ENCODE results near the gene KRT73. TPM values are rescaled to one million over a fixed set of nuclear protein-coding genes. Genes with fewer than 3 reads are reported as not detected.

The KRT73 gene
- total RNA-seq, 1 donor from 2014 or later, result not detected

DNA sequence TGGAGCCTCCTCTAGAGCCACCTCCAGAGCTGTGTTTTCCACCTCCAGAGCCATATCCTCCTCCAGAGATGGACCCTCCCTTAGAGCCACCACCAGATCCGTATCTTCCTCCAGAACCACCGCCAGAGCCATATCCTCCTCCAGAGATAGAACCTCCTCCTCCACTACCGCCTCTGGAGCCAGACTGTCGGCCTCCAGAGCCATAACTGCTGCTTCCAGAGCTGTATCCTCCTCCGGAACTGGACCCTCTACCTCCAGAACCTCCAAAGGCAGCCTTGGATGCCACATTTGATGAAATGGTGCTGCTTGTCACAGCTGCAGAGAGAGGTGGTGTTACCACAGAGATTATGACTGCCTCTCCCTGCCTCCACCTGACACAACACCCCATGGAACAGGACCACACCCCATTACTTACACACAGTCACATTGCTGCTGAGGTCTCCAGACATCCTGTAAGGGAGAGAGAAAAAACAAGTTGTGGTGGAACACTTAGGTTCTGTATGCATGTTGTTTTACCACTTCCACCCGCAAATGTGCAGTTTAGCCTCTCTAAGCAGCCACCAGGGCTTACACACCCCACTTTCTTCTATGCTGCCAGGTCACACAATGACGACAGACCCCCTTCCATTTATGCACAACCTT, 26.9 kb upstream of the KRT73 start:
- no peak for DNase-seq

DNA sequence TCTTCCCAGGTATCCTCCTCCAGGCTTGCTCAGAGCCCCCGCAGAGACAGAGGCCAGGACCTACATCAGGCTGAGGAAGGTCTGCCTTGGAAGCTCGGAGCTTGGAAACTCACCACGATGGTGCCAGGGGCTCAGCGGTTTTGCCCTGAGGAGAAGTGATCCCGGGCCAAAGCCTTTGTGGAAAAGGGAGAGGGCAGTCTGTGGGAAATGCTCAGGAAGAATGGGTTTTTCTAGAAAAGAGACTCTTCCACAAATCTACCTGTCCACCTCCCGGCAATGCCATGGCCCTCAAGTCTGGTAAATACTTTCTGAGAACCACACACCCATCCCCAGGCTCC, 25.7 kb upstream of the KRT73 start:
- DNase-seq, result no peak

DNA sequence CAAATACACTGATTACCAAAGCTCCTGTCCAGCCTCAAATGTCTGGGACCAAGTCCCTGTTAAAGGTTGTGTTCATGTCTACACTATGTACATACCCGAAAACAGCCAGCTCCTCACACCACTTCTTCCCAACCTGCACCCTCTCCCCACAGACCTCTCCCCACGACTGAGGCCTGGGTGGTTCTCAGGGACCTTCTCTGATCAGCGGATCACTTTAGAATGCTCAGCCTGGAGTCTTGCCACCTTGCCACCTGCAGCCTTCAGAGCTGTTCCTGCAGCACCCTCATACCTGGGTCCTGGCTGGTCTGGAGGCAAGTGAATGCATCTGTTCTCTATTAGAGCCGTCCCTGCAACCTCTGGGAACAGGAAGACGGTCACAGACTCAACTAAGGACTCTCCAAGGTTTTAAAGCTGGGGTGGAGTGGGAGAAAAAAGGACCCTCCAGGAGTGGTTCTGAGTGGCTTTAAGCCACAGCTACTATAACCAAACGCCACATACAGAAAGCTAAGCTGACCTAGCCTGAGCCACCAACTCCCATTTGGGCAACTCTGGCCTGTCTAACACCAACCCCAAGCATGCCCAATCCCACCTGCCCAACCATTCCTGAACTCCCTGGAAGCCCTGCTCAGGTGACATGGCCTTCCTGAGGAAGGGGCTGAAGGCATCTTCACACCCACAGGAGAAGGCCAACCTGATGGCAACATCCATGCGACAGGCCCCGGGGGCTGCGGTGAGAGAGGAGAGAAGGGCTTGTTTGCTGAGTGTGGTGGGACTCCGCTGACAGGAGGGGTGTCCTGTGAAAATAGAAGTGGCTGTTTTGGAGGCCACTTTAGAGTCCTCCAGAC, 25.1 kb upstream of the KRT73 start:
- no peak for DNase-seq

DNA sequence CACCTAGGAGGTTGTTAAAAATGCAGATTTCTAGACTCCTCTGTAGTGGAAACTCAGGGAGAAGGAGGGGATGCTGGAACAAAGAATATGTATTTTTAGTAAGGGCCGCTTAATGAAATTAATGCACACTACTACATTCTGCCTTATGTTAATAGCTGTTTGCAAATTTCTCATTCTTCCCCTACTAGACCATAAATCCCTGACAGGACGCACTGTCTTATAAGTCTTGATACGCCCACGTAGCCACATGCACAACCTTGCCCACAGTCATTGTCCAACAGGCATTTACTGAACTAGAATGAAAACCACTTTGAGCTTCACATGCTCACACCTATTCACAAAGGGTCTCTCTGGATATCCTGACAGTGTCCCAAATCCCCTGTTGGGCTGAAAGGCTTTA, 23.1 kb upstream of the KRT73 start:
- DNase-seq, result no peak

DNA sequence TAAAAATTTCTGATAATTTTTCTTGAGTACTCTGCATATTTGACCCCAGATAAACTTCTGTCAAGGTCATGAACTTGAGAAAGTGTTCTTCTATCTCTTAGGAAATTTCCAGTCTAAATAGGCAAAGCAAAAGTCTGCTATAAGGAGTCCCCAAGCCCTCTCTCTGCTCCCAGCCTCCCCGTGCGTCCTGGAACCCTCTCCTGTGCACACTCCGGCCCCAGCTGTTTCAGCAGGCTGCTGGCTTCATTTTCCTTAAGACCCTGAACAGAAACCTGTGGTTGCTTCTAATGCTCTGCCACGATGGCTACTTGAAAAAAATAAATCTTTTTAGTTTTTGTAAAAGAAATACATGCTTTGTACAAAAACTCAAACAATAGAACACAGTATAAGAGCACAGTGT, 18.9 kb upstream of the KRT73 start:
- no peak for DNase-seq

DNA sequence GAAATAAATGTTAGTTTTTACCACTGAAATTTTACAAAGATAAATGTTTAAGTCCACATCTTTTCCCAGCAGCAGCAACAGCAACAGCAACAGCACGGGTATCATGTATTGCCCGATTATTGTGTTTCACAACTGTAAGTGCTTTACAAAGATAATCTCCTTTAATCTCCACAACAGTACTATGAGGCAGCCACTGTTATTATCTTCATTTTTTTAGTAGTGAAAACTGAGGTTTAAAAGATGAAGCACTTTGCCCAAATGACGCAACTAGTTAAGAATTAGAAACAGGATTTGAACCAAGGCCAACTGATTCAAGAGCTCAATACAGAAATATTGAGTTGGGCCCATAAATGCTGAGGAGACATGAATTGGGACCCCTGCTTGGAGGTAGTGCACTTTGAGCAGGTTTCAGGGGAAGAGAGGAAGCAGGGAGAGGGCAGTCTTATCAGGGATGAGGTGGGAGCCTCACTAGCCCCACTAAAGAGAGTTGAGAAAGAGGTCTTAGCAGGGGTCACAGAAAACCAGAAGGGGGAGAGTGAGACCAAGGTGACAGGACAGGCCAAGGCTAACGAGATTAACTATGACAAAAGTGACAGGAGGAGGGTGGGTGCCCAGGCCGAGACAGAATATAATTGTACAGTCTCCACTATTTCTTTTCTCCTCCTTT, 18.4 kb upstream of the KRT73 start:
- DNase-seq, result no peak

DNA sequence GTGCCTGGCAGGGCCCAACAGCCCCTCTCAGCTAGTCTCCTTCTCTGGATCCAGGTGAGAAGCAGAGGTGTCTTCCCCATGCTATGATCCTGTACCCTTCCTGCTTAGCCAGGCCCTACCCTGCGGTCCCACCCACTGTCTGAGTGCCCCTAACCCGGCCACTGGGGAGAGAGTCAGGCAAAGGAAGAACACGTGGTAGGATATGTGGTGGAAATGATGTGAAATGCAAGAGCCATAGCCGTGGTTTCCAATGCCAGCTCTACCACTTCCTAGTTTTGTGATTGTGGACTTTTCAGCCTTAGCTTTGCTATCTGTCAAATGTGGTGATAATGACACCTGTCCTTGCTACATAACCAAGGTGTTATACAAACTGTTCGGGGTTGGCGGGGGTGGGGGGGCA, 17.8 kb upstream of the KRT73 start:
- no peak for DNase-seq

DNA sequence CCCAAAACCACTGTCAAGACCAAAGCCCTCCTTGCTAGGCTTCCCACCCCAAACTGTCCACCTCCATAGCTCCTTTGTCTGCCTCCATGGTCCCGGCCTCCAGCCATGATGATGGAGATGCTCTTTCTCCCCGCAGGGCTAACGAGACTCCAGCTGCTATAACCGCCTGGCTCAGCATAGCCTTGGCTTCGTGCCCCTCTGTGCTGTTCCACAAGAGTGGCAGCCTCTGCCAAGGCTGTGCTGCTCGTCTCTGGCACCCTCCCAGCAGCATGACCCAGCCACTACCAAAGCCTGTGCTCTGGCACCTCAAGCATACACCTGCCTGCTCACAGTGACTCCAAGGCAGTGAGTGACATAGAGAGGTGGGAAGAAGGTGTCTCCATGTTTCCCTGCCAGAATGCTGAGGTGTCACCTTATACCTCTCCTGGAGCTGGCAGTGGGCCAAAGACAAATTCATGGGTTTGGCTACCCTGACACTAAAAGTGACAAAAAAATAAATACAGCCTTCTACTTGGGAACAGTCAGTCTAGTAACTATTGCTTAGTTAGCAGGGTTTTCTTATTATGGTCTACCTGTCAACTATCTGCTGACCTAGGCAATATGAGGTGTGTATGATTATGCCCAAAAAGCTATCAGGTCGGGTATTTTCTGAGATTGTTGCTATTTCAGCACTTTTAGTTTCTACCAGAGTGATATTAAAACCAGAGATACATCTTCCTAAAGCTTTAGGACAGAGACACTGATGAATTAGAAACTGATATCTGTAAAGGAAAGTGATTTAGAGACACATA, 16.1 kb upstream of the KRT73 start:
- peak; percentile 50 for DNase-seq

DNA sequence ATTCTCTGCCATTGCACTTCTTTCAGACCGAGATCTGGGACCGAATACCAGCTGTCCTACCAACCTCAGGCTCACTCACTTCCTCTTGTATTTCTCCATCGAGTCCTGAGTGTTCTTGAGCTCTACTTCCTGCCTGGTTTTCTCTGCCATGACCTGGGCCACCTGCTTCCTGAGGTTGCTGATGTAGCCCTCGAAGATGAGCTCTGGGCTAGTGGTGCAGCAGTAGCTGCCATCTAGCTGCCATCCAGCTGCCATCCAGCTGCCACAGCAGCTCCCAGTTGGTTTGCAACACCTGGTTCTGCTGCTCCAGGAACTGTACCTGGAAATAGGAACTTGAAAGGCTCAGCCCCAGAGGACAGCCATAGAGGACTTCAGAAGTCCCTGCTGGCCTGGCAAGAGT, 15.0 kb upstream of the KRT73 start:
- no peak for DNase-seq

DNA sequence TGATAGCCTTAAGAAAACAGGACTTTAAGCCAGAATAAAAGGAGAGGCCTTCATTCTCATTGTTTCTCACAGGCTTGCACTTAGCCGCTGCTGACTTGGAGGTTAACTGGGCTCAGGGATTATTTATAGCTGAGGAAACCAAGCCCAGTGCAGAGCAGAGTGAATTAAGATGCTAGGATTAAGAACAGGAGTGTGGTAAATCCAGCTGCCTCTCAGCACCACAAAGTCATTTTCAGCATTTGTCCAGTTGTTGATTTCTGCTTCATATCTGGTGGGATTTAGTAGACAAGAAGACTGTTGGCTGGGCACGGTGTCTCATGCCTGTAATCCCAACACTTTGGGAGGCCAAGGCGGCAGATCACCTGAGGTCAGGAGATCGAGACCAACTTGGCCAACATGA, 14.3 kb upstream of the KRT73 start:
- DNase-seq, result no peak

DNA sequence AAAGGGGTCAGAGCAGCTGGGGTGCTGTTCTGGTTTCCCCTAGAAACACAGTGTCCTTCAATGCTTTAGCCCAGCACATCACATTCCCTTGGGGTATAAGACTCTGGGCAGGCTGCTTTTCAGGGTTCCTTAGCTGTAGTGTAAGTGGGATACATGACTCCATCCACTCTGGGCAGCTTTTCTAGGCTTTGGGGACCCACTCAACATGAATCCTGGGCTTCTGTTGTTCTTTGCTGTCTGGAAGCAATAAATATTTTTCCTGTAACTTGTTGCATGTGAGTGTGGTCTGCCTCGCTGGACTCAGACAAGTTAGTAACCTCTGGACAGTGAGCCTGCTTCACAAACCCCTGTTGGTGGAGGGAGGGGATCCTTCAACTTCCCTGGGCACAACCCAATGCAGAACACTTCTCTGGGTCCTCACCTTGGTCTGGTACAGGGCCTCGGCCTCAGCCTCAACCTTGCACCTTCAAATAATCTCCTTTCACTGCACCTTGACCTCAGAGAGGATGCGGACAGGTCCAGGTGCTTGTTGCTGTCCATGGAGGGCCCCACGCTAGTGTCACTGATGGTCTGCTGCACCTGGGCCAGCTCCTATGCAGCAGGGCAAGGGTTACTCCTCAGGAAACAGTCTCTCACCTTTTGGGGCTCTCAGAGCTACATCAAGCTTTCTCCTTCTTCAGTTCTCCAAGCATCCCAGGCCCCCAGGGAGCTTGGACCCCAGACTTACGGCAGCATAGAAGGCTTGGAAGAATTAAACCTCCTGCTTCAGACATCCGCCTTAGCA, 13.5 kb upstream of the KRT73 start:
- DNase-seq, result no peak

DNA sequence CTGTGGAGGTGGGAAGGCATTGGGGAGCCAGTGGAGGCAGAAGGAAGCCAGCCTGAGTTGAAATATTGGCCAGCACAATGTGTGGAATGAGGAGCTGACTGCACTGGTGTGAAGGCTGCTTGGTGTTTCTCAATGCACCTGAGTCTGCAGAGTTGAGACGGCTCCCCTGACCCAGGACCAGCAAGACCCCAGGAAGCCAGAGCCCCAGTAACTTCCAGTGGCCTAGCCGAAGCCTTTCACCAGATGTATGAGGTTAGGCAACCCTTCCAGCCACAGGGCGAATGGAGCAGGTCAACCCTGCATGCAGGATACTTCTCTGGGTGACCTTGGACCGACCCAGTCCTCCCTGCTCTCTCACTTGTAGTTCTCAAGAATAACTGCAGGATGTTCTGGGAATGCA, 12.9 kb upstream of the KRT73 start:
- no peak for DNase-seq

DNA sequence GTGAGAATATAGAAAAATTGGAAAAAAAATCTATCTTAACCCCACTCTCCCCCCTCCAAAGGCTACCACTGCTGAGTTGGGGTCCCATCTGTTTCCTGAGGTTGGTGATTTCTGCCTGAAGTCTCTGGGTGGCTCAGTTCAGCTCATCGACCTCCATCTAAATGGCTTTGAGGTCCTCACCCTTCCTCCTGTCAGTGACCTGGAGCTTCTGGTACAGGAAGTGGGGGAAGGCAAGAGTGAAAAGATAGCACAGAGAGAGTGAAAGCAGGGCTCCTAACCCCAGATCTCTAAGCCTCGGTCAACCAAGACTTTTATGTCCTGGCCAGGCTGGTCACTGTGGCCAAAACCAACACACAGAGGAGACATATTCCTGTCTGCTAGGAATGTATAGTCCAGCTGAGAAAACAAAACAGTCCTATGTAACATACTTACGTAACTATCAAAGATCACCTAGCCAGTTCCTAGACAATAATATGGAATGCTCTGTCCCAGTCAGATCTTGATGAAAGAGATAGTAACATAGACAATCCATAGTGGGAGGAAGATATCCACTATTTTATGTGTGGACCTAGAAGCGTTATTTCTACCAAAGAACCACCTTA, 12.3 kb upstream of the KRT73 start:
- DNase-seq, result no peak

DNA sequence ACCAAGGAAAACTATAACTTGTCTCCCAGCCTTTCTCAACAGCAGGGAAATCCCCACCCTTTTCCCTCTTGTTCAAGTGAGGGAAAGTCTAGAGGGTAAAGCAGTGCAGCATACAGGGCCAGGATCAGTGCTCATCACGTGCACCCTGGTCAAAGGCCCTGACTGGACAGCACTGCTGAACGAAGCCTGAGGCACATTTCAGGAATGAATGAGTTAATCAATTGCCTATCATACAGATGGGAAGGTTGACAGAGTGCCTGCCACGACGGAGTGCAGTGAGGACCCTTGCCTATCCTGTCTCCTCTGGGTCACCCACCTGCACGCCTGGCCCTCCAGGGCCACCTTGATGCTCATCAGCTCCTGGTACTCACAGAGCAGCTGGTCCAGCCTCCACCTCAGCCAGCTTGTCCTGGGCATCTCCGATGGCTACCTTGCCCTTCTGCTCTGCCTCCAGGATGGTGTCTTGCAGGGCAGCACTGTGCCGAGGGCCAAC, 11.7 kb upstream of the KRT73 start:
- no peak for DNase-seq

DNA sequence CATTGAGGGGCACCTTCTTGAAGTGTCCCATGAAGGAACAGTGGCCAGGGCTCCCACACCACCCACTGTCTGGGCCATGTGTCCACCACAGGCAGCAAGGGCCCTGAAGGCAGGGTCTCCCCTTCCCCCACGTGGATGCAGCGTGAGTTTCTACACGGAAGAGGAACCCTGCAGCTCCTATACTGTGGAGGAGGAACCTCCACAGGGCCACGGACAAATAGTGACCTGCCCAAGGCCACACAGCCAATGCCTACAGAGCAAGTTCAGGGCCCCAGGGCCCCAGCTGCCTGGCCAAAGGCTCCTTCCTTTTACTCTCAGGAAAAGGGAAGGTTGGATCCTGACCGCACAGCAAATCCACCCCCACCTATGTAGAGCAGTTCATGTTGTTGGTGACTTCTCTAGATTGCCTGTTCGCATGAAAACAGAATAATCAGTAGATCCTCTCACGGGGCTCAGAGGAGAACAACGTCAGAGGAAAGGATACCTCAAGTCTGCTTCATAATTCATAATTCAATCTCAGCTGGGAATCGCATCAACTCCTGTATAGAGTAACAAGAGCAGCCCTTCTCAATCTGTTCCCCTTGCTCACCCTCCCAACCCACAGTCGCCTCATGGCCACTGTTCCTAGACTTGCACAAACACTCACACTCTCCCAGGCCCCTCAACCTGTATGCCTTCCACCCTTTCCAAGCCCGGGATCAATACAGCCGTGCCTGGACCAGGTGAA, 11.1 kb upstream of the KRT73 start:
- DNase-seq, result no peak

DNA sequence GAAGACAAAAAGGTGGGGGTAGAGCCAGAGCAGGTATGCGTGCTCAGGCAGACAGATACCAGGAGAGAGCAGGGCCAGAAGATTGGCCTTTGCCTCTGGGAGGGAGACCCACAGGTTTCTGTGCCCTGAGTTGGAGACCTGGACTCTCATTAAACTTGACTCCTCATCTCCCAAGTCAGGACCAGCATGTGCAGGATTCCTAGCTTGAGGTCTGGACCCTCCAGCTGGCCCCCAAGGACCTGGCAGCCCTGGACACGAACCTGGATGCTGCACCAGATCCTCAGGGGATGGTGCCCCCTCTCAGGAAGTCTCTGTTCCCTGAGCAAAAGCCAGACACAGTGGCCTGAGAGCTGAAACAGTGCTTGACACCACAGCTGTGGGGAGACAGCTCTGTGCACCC, 10.5 kb upstream of the KRT73 start:
- no peak for DNase-seq

DNA sequence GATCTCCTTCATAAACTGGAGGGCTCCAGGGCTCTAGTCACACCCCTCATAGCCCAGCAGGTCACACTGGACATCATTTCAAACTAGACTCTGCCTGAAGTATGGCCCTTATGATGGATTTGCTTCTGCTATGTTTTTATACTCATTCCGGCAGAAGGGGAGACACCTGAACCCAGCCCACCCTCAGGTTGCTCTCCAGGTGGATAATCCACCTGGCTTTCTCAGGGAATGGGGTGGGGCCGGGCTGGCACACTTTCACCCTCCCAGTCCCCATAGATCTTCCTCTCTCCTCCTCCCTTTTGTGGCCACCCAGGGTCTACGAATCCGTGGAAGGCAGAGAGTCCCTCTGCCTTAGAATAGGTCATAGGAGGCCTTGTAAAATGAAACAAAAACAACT, 9.8 kb upstream of the KRT73 start:
- DNase-seq, result no peak

DNA sequence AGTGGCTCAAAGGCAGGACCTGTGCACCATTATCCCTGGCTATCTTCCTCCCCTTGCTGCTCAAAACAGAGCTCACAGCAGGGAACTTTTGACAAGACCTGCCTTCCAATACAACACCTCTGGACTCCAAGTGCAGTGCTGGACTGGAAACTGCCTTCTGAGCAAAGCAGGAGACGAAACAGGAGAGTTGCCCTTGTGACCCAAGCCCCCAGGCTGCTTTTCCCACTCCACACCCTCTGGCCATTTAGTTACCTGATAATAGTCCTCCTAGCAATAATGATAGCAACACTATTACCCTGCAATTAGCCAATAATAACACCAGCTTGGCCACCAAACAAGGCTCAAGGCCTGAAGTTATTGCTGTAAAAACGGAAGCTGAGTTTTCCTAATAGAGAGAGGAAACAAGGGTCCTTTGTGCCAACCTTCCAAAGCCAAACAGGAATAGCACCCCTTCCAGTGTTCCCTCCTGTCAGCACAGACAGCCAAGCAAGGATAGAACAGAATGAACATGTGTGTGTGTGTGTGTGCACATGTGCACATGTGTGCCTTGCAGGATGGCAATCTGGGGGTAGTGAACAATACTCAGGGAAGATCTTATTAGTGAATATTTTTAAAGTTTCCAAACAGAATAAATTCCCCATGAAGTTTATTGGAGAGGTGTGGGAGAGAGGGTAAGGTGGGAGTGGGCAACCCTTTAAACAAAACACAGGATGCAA, 9.2 kb upstream of the KRT73 start:
- DNase-seq, result no peak

DNA sequence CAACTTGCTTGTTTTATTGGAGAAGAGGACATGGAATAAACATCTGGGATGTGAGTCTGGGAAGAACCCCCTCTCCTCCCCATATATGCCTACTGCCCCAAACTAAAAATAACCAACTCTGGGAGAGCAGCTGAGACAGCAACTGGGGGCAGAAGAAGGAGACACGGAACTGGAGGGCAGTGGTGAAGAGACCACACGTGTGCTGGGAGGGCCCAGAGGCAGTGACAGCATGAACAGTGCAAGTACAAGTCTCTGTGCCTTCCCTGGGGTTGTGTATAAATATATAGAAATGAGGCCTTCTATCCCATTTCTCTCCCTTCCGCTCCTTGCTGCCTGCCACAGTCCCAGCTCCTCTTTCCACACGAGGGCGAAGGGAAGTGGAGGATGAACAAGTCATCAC, 4.0 kb upstream of the KRT73 start:
- DNase-seq, result no peak

DNA sequence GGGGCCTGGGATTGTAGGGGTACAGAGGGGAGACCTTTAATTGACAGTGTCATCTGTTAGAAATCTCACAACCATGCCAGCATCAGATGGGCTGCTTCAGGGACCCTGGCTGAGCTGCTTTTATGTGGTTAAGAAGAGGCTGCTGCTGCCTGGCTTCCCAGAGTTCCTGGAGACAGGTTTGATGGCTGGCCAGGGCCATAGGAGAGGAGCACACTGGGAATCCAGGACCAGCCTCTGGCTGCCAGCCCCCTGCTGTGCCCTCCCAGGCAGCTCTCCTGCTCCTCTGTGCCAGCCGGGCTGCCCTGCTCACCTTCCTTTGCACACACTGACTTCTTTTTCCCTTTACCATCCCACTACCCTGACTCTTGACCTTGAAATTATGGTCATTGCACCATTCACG, 507 bp upstream of the KRT73 start:
- no peak for DNase-seq
